GM19468 (cell line): ENCODE data around the gene ELOVL3.
"Not testable (repeated sequence)": the region's sequence is repeated elsewhere in the genome, so short reads cannot be mapped to it uniquely, and the experiment has no call there.

Source experiments
- ATAC-seq: cut with Tn5 transposase; IDR thresholded peaks from one replicate; pipeline ENCODE4 v1.9.1; 2021; ENCODE audit warnings: mild to moderate bottlenecking, moderate library complexity, moderate number of reproducible peaks; ENCODE audit not compliant: unreplicated experiment; ENCODE audit errors: extremely low read depth

Gene ELOVL3, protein sequence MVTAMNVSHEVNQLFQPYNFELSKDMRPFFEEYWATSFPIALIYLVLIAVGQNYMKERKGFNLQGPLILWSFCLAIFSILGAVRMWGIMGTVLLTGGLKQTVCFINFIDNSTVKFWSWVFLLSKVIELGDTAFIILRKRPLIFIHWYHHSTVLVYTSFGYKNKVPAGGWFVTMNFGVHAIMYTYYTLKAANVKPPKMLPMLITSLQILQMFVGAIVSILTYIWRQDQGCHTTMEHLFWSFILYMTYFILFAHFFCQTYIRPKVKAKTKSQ

DNA sequence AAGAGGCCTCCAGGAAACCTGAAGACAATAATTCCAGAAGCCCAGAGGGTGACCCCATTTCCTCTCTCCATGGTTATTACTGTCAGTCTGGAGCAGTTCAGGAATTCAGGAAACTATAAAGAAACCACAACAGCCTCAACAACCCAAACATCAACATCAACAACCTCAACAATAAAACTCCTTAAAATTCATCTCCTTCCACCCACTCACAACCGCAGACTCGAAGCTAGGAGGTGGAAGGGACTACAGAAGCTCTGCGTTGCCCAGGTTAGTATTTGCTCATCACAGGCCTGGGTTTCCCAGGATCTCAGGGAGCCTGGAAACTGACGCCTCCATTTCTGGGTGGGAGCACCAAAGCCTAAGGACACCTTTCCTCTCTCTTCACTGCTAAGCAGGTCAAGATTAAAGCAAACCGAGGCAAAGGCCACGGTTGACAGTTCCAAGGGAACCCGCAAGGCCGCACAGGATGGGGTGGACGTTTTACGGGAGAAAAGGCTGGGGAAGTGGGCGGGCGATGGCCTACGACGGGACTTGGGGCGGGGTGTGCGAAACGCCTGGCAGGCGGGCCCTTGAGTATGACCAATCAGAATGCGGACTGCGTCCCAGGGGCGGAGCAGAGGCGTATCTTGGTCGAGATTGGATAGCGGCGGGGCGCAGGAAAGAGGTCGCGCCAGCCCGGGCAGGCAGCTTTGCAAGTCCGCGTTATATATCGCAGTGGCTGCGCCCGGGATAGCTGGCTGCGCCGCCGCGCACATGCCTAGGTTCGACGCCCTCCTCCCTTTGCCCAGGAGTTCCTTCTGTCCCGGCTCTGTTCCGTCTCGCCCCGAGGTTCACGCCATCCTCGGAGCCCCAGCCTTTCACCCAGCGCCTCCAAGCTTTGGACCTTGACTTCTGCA is at the start of gene ELOVL3:
TSS of gene ELOVL3 (plus strand) at position 654 of the 896 bp plus-strand sequence. CDS start 250 bp downstream, outside the sequence.
- peak; percentile 80 for ATAC-seq

DNA sequence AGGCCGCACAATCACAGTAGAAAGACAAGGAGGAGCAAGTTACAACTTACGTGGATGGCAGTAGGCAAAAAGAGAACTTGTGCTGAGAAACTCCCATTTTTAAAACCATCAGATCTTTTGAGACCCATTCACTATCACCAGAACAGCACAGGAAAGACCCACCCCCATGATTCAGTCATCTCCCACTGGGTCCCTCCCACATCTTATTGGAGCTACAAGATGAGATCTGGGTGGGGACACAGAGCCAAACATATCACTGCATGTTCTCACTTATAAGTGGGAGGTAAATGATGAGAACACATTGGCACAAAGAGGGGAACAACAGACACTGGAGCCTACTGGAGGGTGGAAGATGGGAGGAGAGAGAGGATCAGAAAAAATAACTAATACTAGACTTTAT is 41.5 kb upstream of the ELOVL3 start:
- ATAC-seq, result no peak

DNA sequence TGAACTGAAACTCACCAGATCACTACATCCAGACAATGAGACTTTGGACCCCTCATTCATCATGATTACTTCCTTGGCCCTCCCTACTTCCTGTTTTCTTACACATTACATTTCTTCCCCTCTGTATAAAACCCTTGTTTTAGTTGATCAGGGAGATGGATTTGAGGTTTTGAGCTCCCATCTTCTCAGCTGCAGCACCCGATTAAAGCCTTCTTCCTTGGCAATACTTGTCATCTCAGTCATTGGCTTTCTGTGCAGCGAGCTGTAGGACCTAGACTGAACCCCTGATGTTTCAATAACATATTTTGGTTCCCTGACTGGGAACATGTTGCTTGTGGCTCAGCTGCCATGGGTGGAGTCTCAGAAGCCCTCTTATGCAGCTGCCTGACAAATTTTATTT is 40.8 kb upstream of the ELOVL3 start:
- no peak for ATAC-seq

DNA sequence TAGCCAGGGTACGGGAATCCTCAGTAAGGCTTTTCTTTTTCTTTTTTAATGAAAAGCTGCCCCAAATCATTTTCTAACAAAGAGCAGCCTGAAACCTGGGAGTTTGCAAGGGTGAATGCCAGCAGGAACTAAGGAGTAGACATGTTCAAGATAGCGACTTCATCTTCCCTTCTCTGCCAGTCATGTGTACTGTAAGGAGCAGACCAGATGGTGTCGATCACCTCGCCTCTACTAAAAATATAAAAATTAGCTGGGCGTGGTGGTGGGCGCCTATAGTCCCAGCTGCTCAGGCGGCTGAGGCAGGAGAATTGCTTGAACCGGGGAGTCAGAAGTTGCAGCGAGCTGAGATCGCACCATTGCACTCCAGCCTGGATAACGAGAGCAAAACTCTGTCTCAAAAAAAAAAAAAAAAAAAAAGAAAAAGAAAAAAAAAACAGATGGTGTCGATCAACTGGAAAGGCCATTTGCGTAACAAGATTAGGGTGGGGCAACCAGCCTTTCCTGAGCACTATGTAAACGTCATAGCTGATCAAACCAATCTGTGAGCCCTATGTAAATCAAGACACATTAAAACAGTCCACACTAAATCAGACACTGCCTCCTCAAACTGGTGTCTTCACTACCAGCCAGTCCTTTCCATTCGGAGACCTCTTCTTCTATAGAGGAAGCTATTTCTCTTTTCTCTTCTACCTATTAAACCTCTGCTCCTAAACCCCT is 40.1 kb upstream of the ELOVL3 start:
- no peak for ATAC-seq

DNA sequence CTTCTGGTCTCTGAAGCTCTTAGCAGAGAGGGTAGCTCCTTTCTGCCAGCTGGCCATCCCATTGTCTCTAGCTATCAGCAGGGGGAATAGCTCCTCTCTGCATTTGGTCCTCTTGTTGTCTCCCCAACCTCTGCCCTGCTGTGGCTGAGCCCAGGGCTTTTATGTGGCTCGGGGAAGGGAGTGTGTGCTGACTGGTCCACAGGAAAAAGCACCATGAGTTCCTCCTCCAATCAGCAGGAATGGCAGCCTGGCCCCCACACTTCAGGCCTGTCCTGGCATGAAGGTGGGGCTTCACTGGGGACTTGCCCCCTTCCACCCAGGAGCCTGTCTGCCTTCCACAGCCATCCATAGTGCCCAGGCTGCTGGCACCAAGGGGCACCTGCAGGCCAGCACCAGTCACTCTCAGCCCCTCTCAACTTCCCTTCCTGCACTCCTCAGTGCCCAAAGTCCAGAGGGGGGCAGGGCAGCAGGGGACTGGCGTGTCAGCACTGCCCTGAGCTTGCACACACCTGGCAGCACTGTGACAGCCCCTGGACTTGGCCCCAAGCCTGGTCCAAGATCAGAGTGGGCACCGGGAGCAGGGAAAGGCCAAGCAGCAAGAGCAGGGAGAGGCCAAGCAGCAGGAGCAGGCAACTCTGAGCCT is 37.7 kb upstream of the ELOVL3 start:
- ATAC-seq, result no peak

DNA sequence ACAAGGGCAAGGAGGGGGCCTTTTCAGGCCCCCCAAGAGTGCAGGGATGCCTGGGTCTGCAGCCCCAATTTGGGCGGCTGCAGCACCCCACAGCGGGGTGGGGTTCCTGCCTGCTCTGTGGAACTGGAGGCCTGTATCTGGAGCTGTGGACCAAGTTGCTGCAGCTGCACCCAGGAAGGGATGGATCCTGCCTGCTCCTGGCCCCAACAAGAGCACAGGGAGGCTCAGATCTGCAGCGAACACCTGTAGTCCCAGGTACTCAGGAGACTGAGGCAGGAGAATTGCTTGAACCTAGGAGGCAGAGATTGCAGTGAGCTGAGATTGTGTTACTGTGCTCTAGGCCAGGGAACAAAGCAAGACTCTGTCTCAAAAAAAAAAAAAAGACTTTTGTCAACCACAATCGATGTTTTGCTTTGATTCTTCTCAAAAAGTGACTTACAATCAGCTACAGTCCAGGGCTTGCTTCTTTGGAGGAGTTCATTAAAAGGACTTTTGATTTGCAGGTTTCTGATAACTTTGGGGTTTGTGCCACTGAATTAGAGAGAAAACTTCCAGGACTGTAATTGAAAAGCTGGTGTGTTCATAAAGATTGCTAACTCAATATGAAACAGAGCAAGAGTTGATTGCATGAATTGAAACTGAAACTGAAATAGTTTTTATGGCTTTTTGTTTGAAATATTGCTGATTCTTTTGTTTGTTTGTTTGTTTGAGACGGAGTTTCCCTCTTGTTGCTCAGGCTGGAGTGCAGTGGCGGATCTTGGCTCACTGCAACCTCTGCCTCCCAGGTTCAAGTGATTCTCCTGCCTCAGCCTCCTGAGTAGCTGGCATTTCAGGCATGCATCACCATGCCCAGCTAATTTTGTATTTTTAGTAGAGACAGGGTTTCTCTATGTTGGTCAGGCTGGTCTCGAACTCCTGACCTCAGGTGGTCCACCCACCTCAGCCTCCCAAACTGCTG is 36.9 kb upstream of the ELOVL3 start:
- not testable (repeated sequence) for ATAC-seq

DNA sequence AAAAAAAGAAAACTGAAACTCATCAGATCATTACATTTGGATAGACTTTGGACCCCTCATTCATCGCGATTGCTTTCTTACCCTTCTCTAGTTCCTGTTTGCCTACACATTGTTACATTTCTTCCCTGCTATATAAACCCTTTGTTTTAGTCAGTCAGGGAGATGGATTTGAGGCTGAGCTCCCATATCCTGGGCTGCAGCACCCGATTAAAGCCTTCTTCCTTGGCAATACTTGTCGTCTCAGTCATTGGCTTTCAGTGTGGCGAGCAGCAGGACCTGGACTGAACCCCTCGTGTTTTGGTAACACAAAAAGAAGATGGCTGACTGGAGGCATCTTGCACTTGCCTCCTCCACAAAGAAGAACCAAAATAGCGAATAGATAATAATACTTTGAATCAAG is 34.1 kb upstream of the ELOVL3 start:
- ATAC-seq, result no peak

DNA sequence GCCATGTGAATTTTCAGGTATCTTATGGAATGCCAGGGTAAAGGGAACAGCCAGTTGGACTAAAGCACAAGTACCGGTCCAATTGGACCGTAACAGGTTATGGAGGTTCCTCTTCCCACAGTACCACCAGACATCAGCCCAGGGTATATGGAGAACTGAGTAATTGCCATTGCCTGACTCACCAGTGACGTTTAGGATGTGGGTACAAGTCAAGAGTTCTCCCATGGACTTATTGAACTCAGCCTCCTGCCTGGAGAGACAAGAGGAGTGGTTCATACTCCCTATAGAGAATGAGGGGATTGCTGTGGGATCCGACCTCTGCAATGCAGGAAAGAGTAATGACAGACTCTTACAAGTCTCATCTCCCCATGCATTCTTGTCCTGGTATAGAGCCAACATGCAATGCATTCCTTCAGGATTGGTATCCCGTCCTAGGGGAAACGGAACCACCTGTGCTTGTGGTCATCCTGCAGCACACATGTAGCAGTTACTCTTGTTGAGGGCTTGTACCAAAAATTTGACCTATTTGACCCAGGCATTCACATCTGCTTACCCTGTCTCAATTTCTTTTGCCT is 30.7 kb upstream of the ELOVL3 start:
- no peak for ATAC-seq

DNA sequence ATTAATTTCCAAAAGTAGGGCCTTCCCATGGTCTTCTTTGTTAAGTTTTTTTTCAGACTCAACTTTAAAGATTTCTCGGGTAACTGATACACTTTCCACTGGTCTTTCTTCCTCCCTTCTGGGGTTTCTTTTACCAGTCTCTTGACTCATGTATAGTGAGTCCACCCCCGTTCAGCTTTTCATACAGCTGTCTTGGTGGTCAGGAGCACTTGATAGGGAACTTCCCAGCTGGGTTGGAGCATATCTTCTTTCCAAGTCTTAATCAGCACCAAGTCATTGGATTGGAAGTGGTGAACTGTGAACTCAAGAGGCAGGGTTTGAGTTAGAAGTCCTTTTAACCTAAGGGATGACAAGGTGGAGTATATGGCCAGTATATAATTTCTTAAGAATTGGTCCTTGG is 29.2 kb upstream of the ELOVL3 start:
- ATAC-seq, result no peak

DNA sequence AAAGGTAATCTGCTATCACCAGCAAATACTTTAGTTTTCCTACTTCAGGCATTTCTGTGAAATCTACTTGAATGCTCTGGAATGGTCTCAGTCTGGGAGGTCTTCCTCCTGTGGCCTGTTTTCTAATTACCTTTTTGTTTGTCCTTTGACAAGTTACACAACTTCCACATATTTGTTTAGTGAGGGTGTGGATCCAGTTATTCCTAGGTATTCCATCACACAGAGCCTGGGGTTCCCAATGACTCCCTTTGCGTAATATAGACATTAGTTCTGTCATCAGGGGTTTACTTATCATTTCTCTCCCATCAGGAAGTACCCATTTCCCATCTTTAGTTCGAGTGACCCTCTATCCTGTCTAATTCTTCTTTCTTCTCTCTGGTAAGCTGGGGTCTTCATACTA is 28.1 kb upstream of the ELOVL3 start:
- no peak for ATAC-seq

DNA sequence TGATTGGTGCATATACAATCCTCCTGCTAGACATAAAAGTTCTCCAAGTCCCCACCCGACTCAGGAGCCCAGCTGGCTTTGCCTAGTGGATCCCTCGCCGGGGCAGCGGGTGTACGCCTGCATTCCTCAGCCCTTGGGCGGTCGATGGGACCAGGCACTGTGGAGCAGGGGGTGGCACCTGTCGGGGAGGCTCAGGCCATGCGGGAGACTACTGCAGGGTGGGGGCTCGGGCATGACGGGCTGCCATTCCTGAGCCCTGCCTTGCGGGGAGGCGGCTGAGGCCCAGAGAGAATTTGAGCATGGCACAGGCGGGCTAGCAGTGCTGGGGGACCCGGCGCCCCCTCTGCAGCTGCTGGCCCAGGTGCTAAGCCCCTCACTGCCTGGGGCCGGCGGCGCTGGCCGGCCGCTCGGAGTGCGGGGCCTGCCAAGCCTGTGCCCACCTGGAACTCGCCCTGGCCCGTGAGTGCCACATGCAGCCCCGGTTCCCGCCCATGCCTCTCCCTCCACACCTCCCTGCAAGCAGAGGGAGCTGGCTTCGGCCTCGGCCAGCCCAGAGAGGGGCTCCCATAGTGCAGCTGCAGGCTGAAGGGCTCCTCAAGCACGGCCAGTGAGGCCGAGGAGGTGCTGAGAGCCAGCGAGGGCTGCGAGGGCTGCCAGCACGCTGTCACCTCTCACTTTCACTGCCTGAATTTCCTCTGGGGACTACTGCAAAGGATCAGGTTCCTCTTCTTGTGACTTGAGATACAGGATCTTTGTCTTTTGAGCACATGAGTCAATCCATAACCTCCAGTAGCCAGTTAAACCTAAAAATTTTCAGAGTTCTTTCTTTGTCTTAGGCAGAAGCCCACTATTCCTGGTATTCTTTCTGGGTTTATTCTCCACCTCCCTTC is 25.1 kb upstream of the ELOVL3 start:
- ATAC-seq, result no peak

DNA sequence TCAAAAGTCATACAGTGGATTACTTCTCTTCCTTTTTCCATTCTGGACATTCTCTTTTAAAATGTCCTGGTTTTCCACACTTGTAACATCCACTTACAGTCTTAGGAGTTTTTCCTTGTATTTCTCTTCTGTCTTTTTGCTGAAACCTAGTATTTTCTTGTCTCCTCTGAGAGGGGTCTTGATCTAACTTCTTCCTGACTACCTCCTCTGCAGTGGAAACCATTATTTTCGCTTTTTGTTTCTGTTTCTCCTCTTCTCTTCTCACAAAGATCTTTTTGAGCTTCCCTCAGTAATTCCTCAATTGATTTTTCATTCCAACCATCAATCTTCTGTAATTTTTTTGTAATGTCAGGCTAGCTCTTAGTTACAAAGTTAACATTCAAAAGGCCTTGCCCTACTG is 23.7 kb upstream of the ELOVL3 start:
- no peak for ATAC-seq

DNA sequence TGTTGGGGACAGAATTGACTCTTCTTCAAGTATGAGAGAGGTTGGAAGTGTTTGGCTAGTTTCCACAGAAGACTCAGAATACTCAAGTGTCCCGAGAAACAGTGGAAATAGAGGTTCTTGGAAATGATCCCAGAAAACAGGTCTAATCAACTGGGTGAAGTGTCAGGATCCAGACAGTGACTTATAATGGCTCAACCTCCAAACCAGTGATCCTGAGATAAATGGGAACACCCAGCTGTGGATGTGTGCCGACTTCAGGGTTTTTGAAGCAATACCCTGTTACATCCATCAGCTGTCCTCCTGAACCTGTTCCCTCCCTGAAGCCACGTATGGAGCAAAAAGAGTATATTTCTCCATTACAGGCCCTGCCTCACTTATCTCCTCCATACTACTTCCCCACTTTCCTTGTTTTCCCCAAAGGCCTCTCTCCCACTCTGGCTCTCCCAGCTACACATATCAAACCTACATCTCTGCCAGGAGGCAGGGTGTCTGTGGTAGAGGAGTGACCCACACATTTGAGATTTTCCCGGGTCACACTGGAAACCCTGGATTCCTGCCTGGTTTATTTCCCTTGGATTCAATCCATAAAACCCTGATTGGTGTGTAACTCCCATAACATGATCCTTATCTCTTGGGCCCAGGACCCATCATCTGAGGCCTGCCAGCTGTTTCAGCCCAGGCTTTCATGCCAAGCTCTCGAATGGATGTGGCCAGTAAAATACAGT is 17.6 kb upstream of the ELOVL3 start:
- no peak for ATAC-seq

DNA sequence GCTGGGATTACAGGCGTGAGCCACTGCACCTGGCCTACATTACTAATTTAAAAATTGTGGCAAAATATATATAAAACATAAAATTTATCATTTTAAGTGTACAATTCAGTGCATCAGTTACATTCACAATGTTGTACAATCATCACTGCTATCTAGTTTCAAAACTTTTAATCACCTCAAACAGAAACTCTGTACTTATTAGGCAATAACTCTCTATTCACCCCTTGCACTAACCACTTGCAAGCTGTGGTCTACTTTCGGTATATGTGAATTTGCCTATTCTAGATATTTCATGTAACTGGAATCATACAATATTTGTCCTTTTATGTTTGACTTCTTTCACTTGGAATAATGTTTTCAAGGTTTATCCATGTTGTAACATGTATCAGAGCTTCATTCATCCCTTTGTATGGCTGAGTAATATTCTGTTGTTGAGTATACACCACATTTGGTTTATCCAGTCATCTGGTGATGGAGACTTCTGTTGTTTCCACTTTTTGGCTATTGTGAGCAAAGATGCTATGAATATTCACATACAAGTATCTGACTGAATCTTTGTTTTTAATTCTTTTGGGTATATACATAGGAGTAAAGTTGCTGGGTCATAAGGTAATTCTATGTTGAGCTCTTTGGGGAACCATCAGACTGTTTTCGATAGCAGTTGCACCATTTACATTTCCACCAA is 14.3 kb upstream of the ELOVL3 start:
- ATAC-seq, result no peak

DNA sequence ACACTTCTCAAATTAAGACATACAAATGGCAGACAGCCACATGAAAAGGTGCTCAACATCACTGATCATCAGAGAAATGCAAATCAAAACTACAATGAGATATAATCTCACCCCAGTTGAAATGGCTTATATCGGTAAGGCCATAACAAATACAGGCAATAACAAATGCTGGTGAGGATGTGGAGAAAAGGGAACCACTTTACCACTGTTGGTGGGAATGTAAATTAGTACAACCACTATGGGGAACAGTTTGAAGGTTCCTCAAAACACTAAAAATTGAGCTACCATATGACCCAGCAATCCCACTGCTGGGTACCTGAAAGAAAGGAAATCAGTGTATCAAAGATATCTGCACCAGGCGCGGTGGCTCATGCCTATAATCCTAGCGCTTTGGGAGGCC is 12.5 kb upstream of the ELOVL3 start:
- not testable (repeated sequence) for ATAC-seq

DNA sequence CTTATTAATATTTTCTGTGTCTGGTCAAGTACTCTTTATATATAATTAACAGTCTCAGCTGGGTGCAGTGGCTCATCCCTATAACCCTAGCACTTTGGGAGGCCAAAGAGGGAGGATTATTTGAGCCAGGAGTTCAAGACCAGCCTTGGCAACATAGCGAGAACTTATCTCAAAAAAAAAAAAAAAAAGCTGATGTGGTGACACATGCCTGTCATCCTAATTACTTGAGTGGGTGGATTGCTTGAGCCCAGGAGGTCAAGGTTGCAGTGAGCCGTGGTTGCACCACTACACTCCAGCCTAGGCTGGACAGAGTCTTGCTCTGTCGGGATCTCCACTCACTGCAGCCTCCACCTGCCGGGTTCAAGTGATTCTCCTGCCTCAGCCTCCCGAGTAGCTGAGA is 6.7 kb upstream of the ELOVL3 start:
- ATAC-seq, result no peak

DNA sequence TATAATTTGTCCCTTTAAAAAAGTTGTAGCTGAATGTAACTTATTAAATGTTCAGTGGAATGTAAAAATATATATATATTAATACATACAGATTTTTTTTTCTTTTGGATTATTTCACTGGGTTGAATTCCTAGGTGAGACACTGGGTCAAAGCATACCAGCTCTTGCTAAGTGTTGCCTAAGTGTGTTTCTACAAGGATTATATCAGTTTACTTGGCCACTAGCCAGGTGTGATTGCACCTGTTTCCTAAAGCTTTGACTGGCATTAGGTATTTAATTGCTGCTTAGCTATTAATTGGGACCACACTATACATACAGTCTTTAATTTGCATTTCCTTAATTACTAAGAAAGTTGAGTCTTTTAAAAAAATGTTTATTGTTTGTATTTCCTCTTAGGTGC is 5.5 kb upstream of the ELOVL3 start:
- no peak for ATAC-seq
